Measurements from ENCODE around the gene TPSG1.

DNA sequence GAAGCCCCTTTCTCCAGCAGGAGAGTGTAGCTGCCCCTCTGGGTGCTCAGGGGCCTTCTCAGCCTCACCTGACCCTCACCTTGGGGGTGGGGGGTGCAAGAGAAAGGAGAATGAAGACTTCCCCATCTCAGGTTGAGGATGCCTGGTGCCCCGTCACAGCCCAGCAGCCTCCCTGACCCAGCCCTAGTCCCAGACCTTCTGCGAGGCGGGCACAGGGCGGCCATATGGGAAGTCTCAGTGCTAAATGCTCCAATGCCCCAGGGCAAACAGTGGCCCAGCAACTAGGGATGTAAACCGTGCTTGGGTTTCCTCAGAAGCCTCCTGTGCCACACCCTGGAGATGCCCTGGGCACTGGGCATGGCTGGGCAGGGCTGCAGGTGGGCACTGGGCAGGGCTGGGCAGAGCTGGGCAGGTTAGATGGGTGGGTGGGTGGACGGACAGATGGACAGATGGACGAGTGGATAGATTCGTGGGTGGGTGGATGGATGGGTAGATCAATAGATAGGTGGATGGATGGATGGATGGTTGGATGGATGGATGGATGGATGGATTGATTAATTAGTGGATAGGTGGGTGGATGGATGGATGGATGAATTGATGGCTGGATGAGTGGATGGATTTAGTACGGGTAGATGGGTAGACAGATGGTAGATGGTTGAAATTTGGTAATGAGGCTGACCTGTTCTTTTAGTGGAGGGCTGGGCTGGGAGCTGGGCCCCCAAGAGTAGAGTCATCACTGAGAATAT, 47.6 kb upstream of the TPSG1 start:
- TF ChIP-seq POLR2AphosphoS5 (IDR thresholded peaks at IDR 0.05; ENCODE audit: low read depth, low read length), result no peak
- no peak for TF ChIP-seq POLR2A (IDR thresholded peaks at IDR 0.05; ENCODE audit: low read depth, low read length)

Data from GM12892 (cell line).